HEK293 (cell line): ENCODE results near the gene WDR41.

Experiments used
- CTCF ChIA-PET: fragments of 350-600 bp; formaldehyde crosslinking; extraction: SDS; loops from one replicate; lab custom pipeline; 2021; ENCODE audit warnings: antibody characterized with exemption; lab: Yijun Ruan, JAX
- POLR2A ChIA-PET: fragments of 300-600 bp; formaldehyde crosslinking; extraction: SDS; loops from one replicate; lab custom pipeline; 2020; ENCODE audit warnings: antibody characterized with exemption, inconsistent platforms; lab: Yijun Ruan, JAX
- H3K27ac ChIP-seq: fragments of 200-500 bp; sonication (Bioruptor generic); 2 replicates; pipeline ENCODE4 v1.5.1; 2014; ENCODE audit warnings: low read depth, low read length, control low read depth, inconsistent platforms; ENCODE audit errors: extremely low read depth
- H3K36me3 ChIP-seq, 2 experiments: fragments of 200-500 bp in 1 of 2; sonication (Bioruptor generic) in 1 of 2; 1 replicate in 1 of 2; 2 replicates in 1 of 2; pipeline ENCODE4 v1.5.1; 2014 to 2017; ENCODE audit warnings: inconsistent platforms in 2 of 2, low read length in 2 of 2; ENCODE audit not compliant: control insufficient read depth in 2 of 2, insufficient read depth in 1 of 2
- H3K4me1 ChIP-seq: fragments of 200-500 bp; sonication (Bioruptor generic); 2 replicates; pipeline ENCODE4 v1.5.1; 2014; ENCODE audit warnings: mild to moderate bottlenecking, low read length, inconsistent platforms; ENCODE audit not compliant: control insufficient read depth, insufficient read depth
- H3K4me3 ChIP-seq: 2 replicates; pipeline ENCODE4 v1.5.1; 2011; ENCODE audit warnings: low read depth, mild to moderate bottlenecking, control low read depth, low read length, moderate library complexity
- H3K9me3 ChIP-seq: fragments of 200-500 bp; sonication (Bioruptor generic); 2 replicates; pipeline ENCODE4 v1.5.1; 2014; ENCODE audit warnings: low read depth, low read length, inconsistent platforms; ENCODE audit not compliant: control insufficient read depth, insufficient read depth
- ATF2 ChIP-seq: fragments of 450-650 bp; formaldehyde crosslinking; IDR thresholded peaks from 2 replicates; pipeline ENCODE4 v1.5.1; 2016; ENCODE audit warnings: missing biosample characterization, missing genetic modification characterization, low read depth
- GLIS1 ChIP-seq: fragments of 450-650 bp; formaldehyde crosslinking; IDR thresholded peaks from 2 replicates; pipeline ENCODE4 v1.5.1; 2016; ENCODE audit warnings: missing biosample characterization, missing genetic modification characterization
- HOXC10 ChIP-seq: sonication (generic); formaldehyde crosslinking; IDR thresholded peaks from 2 replicates; pipeline ENCODE4 v1.8.1; 2023; ENCODE audit warnings: mild to moderate bottlenecking, missing genetic modification reagents
- KLF7 ChIP-seq: fragments of 450-650 bp; formaldehyde crosslinking; IDR thresholded peaks from 2 replicates; pipeline ENCODE4 v1.5.1; 2016; ENCODE audit warnings: missing biosample characterization, missing genetic modification characterization, borderline replicate concordance
- PRDM4 ChIP-seq: fragments of 450-650 bp; formaldehyde crosslinking; IDR thresholded peaks from 2 replicates; pipeline ENCODE4 v1.5.1; 2017; ENCODE audit warnings: missing biosample characterization, missing genetic modification characterization
- SCRT2 ChIP-seq: fragments of 450-650 bp; formaldehyde crosslinking; IDR thresholded peaks from 2 replicates; pipeline ENCODE4 v1.5.1; 2016; ENCODE audit warnings: missing biosample characterization, missing genetic modification characterization
- SETDB1 ChIP-seq: IDR thresholded peaks from one replicate; pipeline ENCODE4 v1.6.1; 2017; ENCODE audit warnings: mild to moderate bottlenecking, low read length, moderate library complexity, mixed read lengths; ENCODE audit not compliant: insufficient read length
- WT1 ChIP-seq: fragments of 450-650 bp; formaldehyde crosslinking; IDR thresholded peaks from 2 replicates; pipeline ENCODE4 v1.5.1; 2016; ENCODE audit warnings: missing biosample characterization, missing genetic modification characterization
- YY1 ChIP-seq: fragments of 450-650 bp; formaldehyde crosslinking; IDR thresholded peaks from 2 replicates; pipeline ENCODE4 v1.5.1; 2018; ENCODE audit warnings: missing biosample characterization, missing genetic modification characterization
- ZFP3 ChIP-seq: fragments of 450-650 bp; formaldehyde crosslinking; IDR thresholded peaks from 2 replicates; pipeline ENCODE4 v1.5.1; 2016; ENCODE audit warnings: low read depth, missing biosample characterization, missing genetic modification characterization
- ZNF174 ChIP-seq: fragments of 450-650 bp; formaldehyde crosslinking; IDR thresholded peaks from 2 replicates; pipeline ENCODE4 v1.5.0; 2017; ENCODE audit warnings: missing biosample characterization, mild to moderate bottlenecking, missing genetic modification characterization
- ZNF26 ChIP-seq: fragments of 450-650 bp; formaldehyde crosslinking; IDR thresholded peaks from 2 replicates; pipeline ENCODE4 v1.5.1; 2016; ENCODE audit warnings: missing biosample characterization, missing genetic modification characterization
- ZNF362 ChIP-seq: fragments of 450-650 bp; formaldehyde crosslinking; IDR thresholded peaks from 2 replicates; pipeline ENCODE4 v1.5.1; 2016; ENCODE audit warnings: missing biosample characterization, missing genetic modification characterization
- ZNF423 ChIP-seq: fragments of 450-650 bp; formaldehyde crosslinking; IDR thresholded peaks from 2 replicates; pipeline ENCODE4 v1.5.1; 2016; ENCODE audit warnings: missing biosample characterization, missing genetic modification characterization
- ZNF473 ChIP-seq: fragments of 450-650 bp; formaldehyde crosslinking; IDR thresholded peaks from 2 replicates; pipeline ENCODE4 v1.5.1; 2017; ENCODE audit warnings: missing biosample characterization, missing genetic modification characterization
- ZNF529 ChIP-seq: fragments of 450-650 bp; formaldehyde crosslinking; IDR thresholded peaks from 2 replicates; pipeline ENCODE4 v1.5.1; 2017; ENCODE audit warnings: missing genetic modification characterization, missing biosample characterization; ENCODE audit not compliant: insufficient replicate concordance
- ZNF544 ChIP-seq: fragments of 450-650 bp; formaldehyde crosslinking; IDR thresholded peaks from 2 replicates; pipeline ENCODE4 v1.5.0; 2017; ENCODE audit warnings: missing biosample characterization, missing genetic modification characterization
- ZNF645 ChIP-seq: fragments of 450-650 bp; formaldehyde crosslinking; IDR thresholded peaks from 2 replicates; pipeline ENCODE4; 2016; ENCODE audit warnings: missing biosample characterization, missing genetic modification characterization
- ZNF654 ChIP-seq: fragments of 450-650 bp; formaldehyde crosslinking; IDR thresholded peaks from 2 replicates; pipeline ENCODE4 v1.5.1; 2016; ENCODE audit warnings: low read depth, missing biosample characterization, missing genetic modification characterization
- ZNF664 ChIP-seq: fragments of 450-650 bp; formaldehyde crosslinking; IDR thresholded peaks from 2 replicates; pipeline ENCODE4 v1.5.1; 2016; ENCODE audit warnings: missing biosample characterization, missing genetic modification characterization
- ZNF777 ChIP-seq: fragments of 450-650 bp; formaldehyde crosslinking; IDR thresholded peaks from 2 replicates; pipeline ENCODE4 v1.5.1; 2017; ENCODE audit warnings: missing biosample characterization, missing genetic modification characterization, borderline replicate concordance
- ZNF785 ChIP-seq: fragments of 450-650 bp; formaldehyde crosslinking; IDR thresholded peaks from 2 replicates; pipeline ENCODE4 v1.5.1; 2016; ENCODE audit warnings: missing biosample characterization, missing genetic modification characterization
- ZSCAN16 ChIP-seq: fragments of 450-650 bp; formaldehyde crosslinking; IDR thresholded peaks from 2 replicates; pipeline ENCODE4 v1.5.1; 2016; ENCODE audit warnings: missing biosample characterization, missing genetic modification characterization

WDR41 gene

GRCh38 chr5:77499441-77499840 lies 7.3 kb upstream of the WDR41 start (continued):
- no peak for TF ChIP-seq ZNF654 (tag by site-specific recombination)
- TF ChIP-seq PRDM4 (tag by site-specific recombination) = no peak

- H3K4me3 ChIP-seq = no peak overlapping the region
- no peaks in the 10 kb centered on the region; the same call in 1 of the 2 replicates for H3K9me3 ChIP-seq
- POLR2A ChIA-PET = no interaction called here
- CTCF ChIA-PET = no interaction called here
- H3K36me3 ChIP-seq = no peaks in the 10 kb centered on the region
- H3K4me1 ChIP-seq = no peaks in the 10 kb centered on the region
- H3K27ac ChIP-seq = no peak overlapping the region
- TF ChIP-seq ATF2 (tag by site-specific recombination) (0 out of 2 replicates have a peak, but pooled peaks have one; percentile 14), SCRT2 (no peak)
These were observed 6.8 kb upstream of the WDR41 start for GRCh38 chr5:77498952-77499351.

GRCh38 chr5:77494935-77495334 lies 2.8 kb upstream of the WDR41 start:
- Histone ChIP-seq H3K4me3 (no peak overlapping the region), H3K27ac (no peak overlapping the region), H3K4me1 (peaks cover 5% of the 10 kb centered on the region; the same call in 1 of the 2 replicates)
- CTCF ChIA-PET = interaction anchor here (1.6 kb wide), 1 partner anchor 349 kb away, joined by 5 read pairs; no protein-coding TSS in a partner anchor
- POLR2A ChIA-PET = no interaction called here
- TF ChIP-seq YY1 (tag by site-specific recombination) (no peak), ZFP3 (tag by site-specific recombination) (no peak), GLIS1 (no peak), ZNF473 (tag by site-specific recombination) (no peak), WT1 (no peak)
- TF ChIP-seq, all 188 proteins: peak for 0
- Histone ChIP-seq H3K36me3 (no peaks in the 10 kb centered on the region), H3K9me3 (no peaks in the 10 kb centered on the region)

- Histone ChIP-seq H3K36me3 (peaks cover 3 to 5% of the 10 kb centered on the region in 2 experiments; a peak in 1 of 3 replicates), H3K27ac (no peak overlapping the region), H3K4me3 (no peak overlapping the region; the same call in 1 of the 2 replicates), H3K4me1 (peaks cover 5% of the 10 kb centered on the region; the same call in 1 of the 2 replicates), H3K9me3 (no peaks in the 10 kb centered on the region)
- CTCF ChIA-PET = interaction anchor here (0.6 to 2.9 kb wide), 25 partner anchors 9 to 414 kb away, joined by 3 to 27 read pairs (median 3); partner anchors contain the start of gene ZBED3
- POLR2A ChIA-PET = interaction anchor here (1.2 to 1.6 kb wide), 3 partner anchors 138 to 416 kb away, joined by 3 to 5 read pairs (median 3); no protein-coding TSS in a partner anchor
- TF ChIP-seq ZNF664 (tag by site-specific recombination) (no peak), ZNF423 (tag by site-specific recombination) (no peak), GLIS1 (no peak), ZSCAN16 (no peak), ZNF544 (tag by site-specific recombination) (no peak), ZNF362 (tag by site-specific recombination) (no peak), ZNF529 (tag by site-specific recombination) (no peak), ZNF645 (tag by site-specific recombination) (no peak), HOXC10 (CRISPR knock-in tag) (no peak), ZNF174 (tag by site-specific recombination) (no peak), ZNF785 (no peak), ZNF26 (tag by site-specific recombination) (no peak), KLF7 (tag by site-specific recombination) (no peak), ZNF777 (tag by site-specific recombination) (no peak), SETDB1 (no peak)
These were observed 511 bp upstream of the WDR41 start for GRCh38 chr5:77492653-77493000.
